ENCODE data around the gene ZNF697.
"Not testable (repeated sequence)": the region's sequence is repeated elsewhere in the genome, so short reads cannot be mapped to it uniquely, and the experiment has no call there.

The ZNF697 gene

DNA sequence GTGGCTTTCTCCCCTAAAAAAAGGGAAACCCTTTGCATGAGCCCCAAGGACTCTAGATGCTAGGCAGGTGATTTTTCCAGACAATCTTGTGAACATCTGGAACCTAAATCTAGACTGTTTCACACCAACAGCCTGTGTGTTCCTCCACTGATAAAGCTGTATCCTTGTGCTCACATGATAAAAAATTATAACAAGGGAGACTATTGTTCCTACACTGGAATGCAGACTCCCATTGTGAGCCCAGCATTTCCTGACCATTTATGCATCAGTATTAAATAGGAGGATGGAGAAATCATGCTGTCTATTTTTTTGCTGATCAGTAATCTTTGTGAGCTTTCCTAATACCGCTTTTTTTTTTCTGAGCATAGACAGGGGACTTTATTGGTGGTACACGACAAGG, 52.5 kb downstream of the ZNF697 start:
- no peak for DNase-seq

DNA sequence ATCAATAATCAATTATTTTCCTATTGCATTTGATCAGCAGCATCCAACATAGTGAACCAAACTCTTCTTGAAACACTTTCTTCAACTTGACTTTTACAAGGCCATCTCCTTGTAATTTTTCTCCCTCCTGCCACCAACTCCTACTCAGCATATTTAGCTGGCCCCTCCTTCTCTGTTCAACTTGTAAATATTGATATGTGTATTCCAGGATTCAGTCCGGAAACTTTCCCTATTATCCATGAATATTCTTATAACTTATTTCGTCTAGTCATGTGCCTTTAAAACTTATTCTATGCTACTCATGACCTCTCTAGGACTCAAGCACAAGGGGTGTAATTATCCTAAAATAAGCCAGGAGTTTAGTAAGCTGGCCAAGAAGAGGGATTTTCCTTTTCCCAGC, 52.9 kb downstream of the ZNF697 start:
- DNase-seq, result no peak

DNA sequence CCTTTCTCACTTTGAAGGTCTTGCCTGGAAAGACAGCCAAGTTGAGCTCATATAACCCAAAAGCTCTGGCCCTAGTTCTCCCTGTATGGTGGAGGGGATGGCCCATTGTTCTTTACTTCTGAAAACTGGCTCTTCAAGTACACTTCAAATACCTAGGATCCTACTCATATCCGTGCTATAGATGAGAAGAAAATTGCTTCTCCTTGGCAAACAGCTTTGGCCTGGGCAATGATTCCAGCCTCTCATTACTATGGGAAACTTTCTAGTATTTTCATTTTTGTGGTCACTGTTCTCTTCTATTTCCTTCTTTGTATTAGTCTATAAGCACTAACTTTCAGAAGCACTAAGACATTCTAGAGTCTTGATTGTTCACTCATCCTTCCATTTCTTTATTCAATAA, 53.7 kb downstream of the ZNF697 start:
- DNase-seq, result no peak

DNA sequence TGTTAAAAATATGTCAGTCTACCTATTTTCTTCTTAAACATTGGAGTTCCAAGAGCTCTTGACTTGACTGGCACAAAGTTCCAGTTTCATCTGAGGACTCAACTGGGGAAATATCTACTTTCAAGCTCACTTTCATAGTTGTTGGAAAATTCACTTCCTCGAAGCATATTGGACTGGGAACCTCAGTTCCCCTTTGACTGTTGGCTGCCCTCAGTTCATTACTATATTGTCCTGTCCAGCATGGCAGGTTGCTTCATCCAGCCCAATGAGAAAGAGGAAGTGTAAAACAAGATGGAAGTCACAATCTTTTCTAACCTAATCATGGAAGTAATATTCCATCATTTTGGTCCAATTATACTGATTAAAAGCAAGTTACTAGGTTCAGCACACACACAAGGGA, 54.3 kb downstream of the ZNF697 start:
- no peak for DNase-seq

DNA sequence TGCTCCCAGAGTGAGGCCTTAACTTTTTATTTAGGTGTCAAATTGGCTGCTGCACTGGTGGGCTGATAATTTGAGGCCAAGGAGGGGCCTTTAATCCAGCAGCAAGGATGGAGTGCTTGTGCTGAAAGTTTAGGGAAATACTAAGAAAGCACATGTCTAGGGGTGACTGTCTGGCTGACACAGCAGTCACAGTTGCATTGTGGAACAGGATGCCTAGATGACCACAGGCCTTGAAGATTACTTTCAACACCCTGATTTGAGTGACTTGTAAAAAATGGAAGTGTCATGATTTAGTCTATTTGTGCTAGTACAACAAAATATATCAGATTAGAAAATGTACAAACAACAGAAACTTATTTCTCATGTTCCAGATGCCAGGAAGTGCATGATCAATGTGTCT, 57.7 kb downstream of the ZNF697 start:
- DNase-seq, result no peak

DNA sequence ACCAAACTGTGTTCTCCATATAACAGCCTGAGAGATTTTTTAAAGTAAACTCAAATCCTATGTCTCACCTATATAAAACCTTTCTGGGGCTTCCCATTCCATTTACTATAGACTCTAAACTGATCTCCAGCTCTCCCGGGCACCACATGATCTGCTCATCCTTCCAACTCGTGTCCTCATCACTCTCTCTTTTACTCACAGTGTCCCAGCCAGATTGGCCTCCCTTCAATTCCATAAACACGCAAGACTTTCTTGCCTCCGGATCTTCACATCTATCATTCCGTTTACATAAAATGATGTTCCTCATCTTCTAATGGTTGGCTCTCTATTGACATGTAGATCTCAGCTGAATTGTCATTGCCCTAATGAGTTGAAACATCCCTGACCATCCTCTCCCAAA, 59.4 kb downstream of the ZNF697 start:
- no peak for DNase-seq

DNA sequence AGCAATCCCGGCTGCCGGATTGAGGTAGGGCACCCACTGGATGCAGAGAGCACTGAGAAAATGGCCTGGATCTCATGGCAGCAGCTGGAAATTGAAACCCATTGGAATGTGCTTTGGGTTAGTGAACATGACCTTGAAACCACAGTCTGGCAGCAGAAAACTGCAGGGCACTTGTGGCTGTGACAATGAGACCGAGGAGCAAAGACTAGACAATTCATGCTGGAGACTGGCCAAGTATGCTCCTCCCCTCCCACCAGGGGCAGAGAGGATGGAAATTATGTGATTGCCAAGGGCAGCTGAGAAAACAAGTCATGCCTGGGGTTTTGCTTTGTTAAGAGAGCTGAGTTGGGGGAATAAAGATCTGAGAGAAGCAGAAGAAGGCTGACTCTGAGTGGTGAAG, 60.7 kb downstream of the ZNF697 start:
- no peak for DNase-seq

DNA sequence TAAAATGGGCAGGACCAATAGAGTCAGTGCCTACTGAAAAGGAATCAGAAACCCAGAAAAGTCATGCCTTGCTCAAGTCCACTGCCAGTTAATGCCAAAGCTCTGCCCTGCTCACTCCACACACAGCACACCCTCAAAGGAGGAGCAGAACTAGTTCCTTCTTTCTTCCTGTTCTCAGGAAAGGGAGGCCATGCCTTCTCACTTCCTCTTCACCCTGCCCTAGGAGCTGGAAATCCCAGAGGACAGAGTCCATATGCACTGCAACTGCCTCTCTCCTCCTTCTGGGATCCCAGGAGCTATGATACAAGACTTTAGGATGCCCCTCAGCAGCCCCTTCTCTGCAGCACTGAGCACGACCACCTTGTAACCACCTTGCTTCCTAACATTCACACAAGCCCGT, 62.3 kb downstream of the ZNF697 start:
- not testable (repeated sequence) for DNase-seq

DNA sequence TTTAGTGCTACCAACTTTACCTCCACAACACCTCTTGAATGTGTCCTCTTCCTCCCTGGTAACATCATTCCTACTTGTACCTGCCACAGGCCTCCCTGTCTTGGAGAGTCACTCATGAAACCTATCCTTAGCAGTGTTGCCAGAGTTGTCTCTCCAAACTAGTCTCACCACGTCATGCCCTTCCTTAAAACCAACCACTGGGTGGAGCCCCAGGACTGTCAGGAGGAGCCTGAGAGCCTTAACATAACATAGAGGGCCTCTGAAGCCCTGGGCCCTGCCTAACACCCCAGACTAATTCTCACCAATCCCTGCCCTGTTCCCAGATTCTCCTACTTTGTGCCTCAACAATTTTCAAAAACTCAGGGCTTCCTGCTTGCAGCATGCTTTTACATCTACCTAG, 65.3 kb downstream of the ZNF697 start:
- DNase-seq, result peak; percentile 41

DNA sequence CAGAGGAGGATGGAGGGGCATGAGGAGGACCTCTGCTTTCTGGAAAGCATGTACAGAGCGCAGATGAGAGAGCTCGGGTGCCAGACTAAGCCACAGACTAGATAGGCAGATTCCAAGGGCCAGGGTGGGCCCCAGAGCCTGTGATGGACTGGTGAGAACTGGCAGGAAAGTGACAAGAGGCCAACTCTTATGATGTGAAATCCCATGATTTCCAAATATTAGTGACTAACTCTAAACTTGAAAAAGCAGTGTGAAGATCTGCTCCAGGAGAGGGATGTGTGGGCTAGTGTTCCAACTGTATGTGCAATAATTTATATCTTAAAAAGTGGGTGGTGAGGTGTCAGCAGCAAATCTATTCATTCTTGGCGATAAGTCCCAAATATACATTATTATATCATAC, 67.0 kb downstream of the ZNF697 start:
- not testable (repeated sequence) for DNase-seq

DNA sequence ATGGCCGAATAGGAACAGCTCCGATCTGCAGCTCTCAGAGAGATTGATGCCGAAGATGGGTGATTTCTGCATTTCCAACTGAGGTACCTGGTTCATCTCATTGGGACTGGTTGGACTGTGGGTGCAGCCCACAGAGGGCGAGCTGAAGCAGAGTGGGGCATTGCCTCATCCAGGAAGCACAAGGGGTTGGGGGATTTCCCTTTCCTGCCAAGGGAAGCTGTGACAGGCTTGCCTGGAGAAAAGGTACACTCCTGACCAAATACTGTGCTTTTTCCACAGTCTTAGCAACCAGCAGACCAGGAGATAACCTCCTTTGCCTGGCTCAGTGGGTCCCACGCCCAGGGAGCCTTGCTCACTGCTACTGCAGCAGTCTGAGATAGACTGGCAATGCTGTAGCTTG, 74.2 kb downstream of the ZNF697 start:
- DNase-seq, result no peak

DNA sequence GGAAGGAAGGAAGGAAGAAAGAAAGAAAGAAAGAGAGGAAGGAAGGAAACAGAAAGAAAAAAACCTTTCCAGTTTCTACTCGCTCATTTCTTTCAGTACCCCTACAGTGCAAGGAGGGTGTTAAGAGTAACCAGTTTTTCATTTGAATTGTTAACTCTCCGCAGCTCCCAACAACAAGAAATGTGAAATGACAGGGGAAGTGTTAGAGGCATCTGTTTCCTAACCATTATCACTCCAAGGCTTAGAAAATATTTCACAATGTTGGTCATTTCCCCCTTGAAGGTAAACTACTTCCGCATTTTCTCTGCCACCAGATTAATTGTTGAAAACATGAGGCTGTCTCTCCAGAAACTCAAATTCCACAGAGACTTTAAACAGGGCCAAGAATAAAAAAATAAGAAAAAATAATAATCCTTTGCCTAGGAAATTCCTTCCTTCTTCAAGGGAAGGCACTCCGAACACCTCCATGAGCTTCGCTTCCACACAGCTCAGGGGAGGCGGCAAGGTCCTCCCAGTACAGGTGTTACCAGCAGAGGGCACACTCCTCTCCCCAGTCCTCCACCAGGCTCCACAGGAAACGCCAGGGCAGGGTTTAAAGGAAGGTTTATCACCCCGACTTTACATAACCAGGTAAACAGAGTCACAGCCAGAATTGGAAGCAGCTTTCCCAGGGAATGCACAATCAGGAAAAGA, 78.0 kb downstream of the ZNF697 start:
- DNase-seq, result not testable (repeated sequence)
